Measurements from ENCODE around the gene FLOT1.
A peak's percentile ranks its signal among the peaks of the same experiment; 100 is the strongest.

The FLOT1 gene

GRCh38 chr6:30742316-30743098, at the start of gene FLOT1:
FLOT1 (minus strand) TSS chr6:30742687; CDS start chr6:30742189, 498 bp downstream.
- peak; percentile 94 for DNase-seq (ENCODE audit: low spot score)

- DNase-seq (ENCODE audit: low spot score), result no peak
Measured at GRCh38 chr6:30790724-30791383, 48.4 kb upstream of the FLOT1 start.

GRCh38 chr6:30789606-30790005, 47.1 kb upstream of the FLOT1 start:
- DNase-seq (ENCODE audit: low spot score), result no peak

GRCh38 chr6:30787954-30788353, 45.5 kb upstream of the FLOT1 start:
- DNase-seq (ENCODE audit: low spot score), result peak; percentile 18

GRCh38 chr6:30782425-30783014, 40.0 kb upstream of the FLOT1 start:
- DNase-seq (ENCODE audit: low spot score), result no peak

- DNase-seq (ENCODE audit: low spot score), result peak; percentile 39
Measured at GRCh38 chr6:30781743-30782424, 39.4 kb upstream of the FLOT1 start.

- DNase-seq (ENCODE audit: low spot score), result no peak
Measured at GRCh38 chr6:30781395-30781742, 38.9 kb upstream of the FLOT1 start.

GRCh38 chr6:30780642-30780920, 38.1 kb upstream of the FLOT1 start:
- DNase-seq (ENCODE audit: low spot score), result no peak

GRCh38 chr6:30779850-30780641, 37.6 kb upstream of the FLOT1 start:
- DNase-seq (ENCODE audit: low spot score), result no peak

GRCh38 chr6:30778001-30778635, 35.6 kb upstream of the FLOT1 start:
- DNase-seq (ENCODE audit: low spot score), result no peak

GRCh38 chr6:30777155-30777485, 34.6 kb upstream of the FLOT1 start:
- no peak for DNase-seq (ENCODE audit: low spot score)

GRCh38 chr6:30776390-30777154, 34.1 kb upstream of the FLOT1 start:
- DNase-seq (ENCODE audit: low spot score), result no peak

GRCh38 chr6:30775104-30775503, 32.6 kb upstream of the FLOT1 start:
- no peak for DNase-seq (ENCODE audit: low spot score)

GRCh38 chr6:30774701-30775100, 32.2 kb upstream of the FLOT1 start:
- DNase-seq (ENCODE audit: low spot score), result no peak

GRCh38 chr6:30770592-30770991, 28.1 kb upstream of the FLOT1 start:
- no peak for DNase-seq (ENCODE audit: low spot score)

- DNase-seq (ENCODE audit: low spot score), result peak; percentile 29
Measured at GRCh38 chr6:30769853-30770524, 27.5 kb upstream of the FLOT1 start.

- peak; percentile 74 for DNase-seq (ENCODE audit: low spot score)
Measured at GRCh38 chr6:30769088-30769852, 26.8 kb upstream of the FLOT1 start.

GRCh38 chr6:30768634-30769087, 26.2 kb upstream of the FLOT1 start:
- DNase-seq (ENCODE audit: low spot score), result no peak

GRCh38 chr6:30767944-30768301, 25.4 kb upstream of the FLOT1 start:
- DNase-seq (ENCODE audit: low spot score), result no peak
